ENCODE results near the gene ZNF146. TPM values are rescaled to one million over a fixed set of nuclear protein-coding genes. Genes with fewer than 3 reads are reported as not detected.

ZNF146 gene
- total and polyA plus RNA-seq, 2 of the 8 experiments (the other 6 are each of a cell fraction or from before 2014, with no cell fraction given) = 27.0 to 161 TPM

- H3K4me2 ChIP-seq (ENCODE audit: insufficient read depth in 1 of 2, low read depth in 2 of 2, low read length in 2 of 2) = no peak overlapping the region
- no peaks in the 10 kb centered on the region for H3K79me2 ChIP-seq (ENCODE audit: control insufficient read depth in 1 of 2, insufficient read depth in 2 of 2, low read length in 2 of 2)
- H2BK15ac ChIP-seq (ENCODE audit: low read length) = no peak overlapping the region
- no peak overlapping the region for H2AFZ ChIP-seq (ENCODE audit: low read length)
- H4K5ac ChIP-seq (ENCODE audit: insufficient read length, low read depth, low read length) = no peak overlapping the region
- no peak overlapping the region for H3K9ac ChIP-seq (replicated peaks in 1 of 4; ENCODE audit: extremely low read depth in 1 of 4, low read depth in 3 of 4, low read length in 3 of 4)
- TF ChIP-seq, protein P1, sequence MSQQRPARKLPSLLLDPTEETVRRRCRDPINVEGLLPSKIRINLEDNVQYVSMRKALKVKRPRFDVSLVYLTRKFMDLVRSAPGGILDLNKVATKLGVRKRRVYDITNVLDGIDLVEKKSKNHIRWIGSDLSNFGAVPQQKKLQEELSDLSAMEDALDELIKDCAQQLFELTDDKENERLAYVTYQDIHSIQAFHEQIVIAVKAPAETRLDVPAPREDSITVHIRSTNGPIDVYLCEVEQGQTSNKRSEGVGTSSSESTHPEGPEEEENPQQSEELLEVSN (IDR thresholded peaks at IDR 0.05) = no peak
- TF ChIP-seq GABPA (IDR thresholded peaks at IDR 0.05; ENCODE audit: borderline replicate concordance, insufficient read depth, low read length) = no peak
- TF ChIP-seq SRF (IDR thresholded peaks at IDR 0.05; ENCODE audit: low read depth, low read length) = no peak
- no peak for TF ChIP-seq EP300 (IDR thresholded peaks at IDR 0.05; ENCODE audit: borderline replicate concordance in 1 of 2, low read depth in 2 of 2, low read length in 2 of 2)
- TF ChIP-seq TBP (IDR thresholded peaks at IDR 0.05; ENCODE audit: low read depth, low read length) = no peak
- no peak for TF ChIP-seq HDAC6 (IDR thresholded peaks at IDR 0.05; ENCODE audit: low read depth, low read length)
- no peak for TF ChIP-seq KDM5A (IDR thresholded peaks at IDR 0.05; ENCODE audit: low read length)
- TF ChIP-seq JUND (IDR thresholded peaks at IDR 0.05; ENCODE audit: low read length) = no peak
- TF ChIP-seq POLR2A (IDR thresholded peaks at IDR 0.05; ENCODE audit: control extremely low read depth in 1 of 2, low read depth in 2 of 2, low read length in 2 of 2) = no peak
- TF ChIP-seq JUN (IDR thresholded peaks at IDR 0.05; ENCODE audit: low read depth, low read length) = no peak
- DNase-seq (ENCODE audit: low read depth in 1 of 2, low spot score in 2 of 2) (no peak), FAIRE-seq (no peak)
- no peaks in the 10 kb centered on the region for H4K20me1 ChIP-seq (replicated peaks in 1 of 2; ENCODE audit: control insufficient read depth in 1 of 2, insufficient read depth in 2 of 2, low read length in 2 of 2)
- no peak overlapping the region for H3K27ac ChIP-seq (ENCODE audit: low read depth, low read length)
- H3K18ac ChIP-seq (ENCODE audit: extremely low read depth, low read length) = no peak overlapping the region
- CTCF ChIA-PET (ENCODE audit: partially characterized antibody) = no interaction called here
- no peaks in the 10 kb centered on the region for H3K27me3 ChIP-seq (replicated peaks in 1 of 4; ENCODE audit: control insufficient read depth in 3 of 4, extremely low read depth in 1 of 4, insufficient read depth in 3 of 4, low read length in 3 of 4)
- no peak overlapping the region for H3K23ac ChIP-seq (ENCODE audit: insufficient read length)
- H3K4me1 ChIP-seq (replicated peaks in 1 of 4; ENCODE audit: control insufficient read depth in 3 of 4, insufficient read depth in 4 of 4, low read length in 3 of 4) = no peaks in the 10 kb centered on the region
- H2AK5ac ChIP-seq (ENCODE audit: low read depth, low read length) = no peak overlapping the region
- no peak overlapping the region for H2BK120ac ChIP-seq (replicated peaks; ENCODE audit: low read depth, low read length)
- POLR2A ChIA-PET (ENCODE audit: partially characterized antibody) = no interaction called here
- no peak overlapping the region for H3K4me3 ChIP-seq (ENCODE audit: extremely low read depth in 1 of 4, insufficient read depth in 2 of 4, low read depth in 3 of 4, low read length in 4 of 4)
- H3K23me2 ChIP-seq (ENCODE audit: low read depth, low read length) = no peaks in the 10 kb centered on the region
- no peak overlapping the region for H4K8ac ChIP-seq (ENCODE audit: extremely low read depth, insufficient read depth, low read length)
- peaks cover 13 to 41% of the 10 kb centered on the region in 2 experiments; a peak in 3 of 4 replicates for H3K9me3 ChIP-seq (ENCODE audit: insufficient read depth in 2 of 2, low read depth in 1 of 2, low read length in 1 of 2)
- no peak overlapping the region for H2BK12ac ChIP-seq (ENCODE audit: low read depth, low read length)
- 92% methylated on average over 35 of the region's 36 CpGs; no CpG with 5 or more reads in 1 of the 2 experiments for WGBS, 2 experiments (ENCODE audit: extremely low coverage in 1 of 2, insufficient coverage in 1 of 2, insufficient read length in 1 of 2, insufficient replicate concordance in 2 of 2, low coverage in 1 of 2, low lambda C conversion rate in 2 of 2, missing lambda C conversion rate in 1 of 2)
- no peaks in the 10 kb centered on the region for H3K36me3 ChIP-seq (ENCODE audit: control insufficient read depth in 2 of 4, insufficient read depth in 4 of 4, low read length in 3 of 4)
- no peak overlapping the region for H3K4ac ChIP-seq (replicated peaks; ENCODE audit: insufficient read length, low read depth, low read length)
- no peak overlapping the region for H2BK20ac ChIP-seq (ENCODE audit: low read length)
- H3K14ac ChIP-seq (ENCODE audit: insufficient read length) = no peak overlapping the region
- H4K91ac ChIP-seq (replicated peaks; ENCODE audit: insufficient read length, low read length) = no peak overlapping the region
- no peaks in the 10 kb centered on the region for H3K79me1 ChIP-seq (ENCODE audit: low read depth, low read length)
- no peak overlapping the region for H2BK5ac ChIP-seq (ENCODE audit: low read depth, low read length)
- H3K56ac ChIP-seq (replicated peaks; ENCODE audit: insufficient read length, low read depth, low read length) = no peak overlapping the region
Measured at GRCh38 chr19:36267061-36267845, 52.3 kb downstream of the ZNF146 start.
